Superior temporal gyrus (tissue), 1 donor: ENCODE measurements around the gene GSDMA.
"Not testable (repeated sequence)": the region's sequence is repeated elsewhere in the genome, so short reads cannot be mapped to it uniquely, and the experiment has no call there.

Source experiments
- DNase-seq: peaks from one replicate; pipeline ENCODE4 v3.0.0-alpha.2; 2016; ENCODE audit errors: extremely low spot score

The GSDMA gene

DNA sequence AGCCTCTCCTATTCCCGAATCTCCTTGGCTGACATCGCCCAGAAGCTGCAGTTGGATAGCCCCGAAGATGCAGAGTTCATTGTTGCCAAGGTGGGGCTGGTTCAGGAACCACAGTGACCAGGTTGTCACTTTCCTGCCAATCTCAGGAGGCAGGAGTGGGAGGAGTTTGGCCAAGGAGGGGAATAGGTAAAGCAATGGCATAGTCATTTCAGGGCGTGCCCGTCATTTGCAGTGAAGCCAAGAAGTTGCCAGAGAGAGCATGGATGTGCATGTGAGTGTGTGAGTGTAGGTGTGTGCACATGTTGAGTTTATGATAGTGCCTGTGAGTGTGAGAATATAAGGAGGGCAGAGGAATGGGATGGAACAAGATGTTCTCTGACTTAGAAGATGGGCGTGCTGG lies 32.6 kb downstream of the GSDMA start:
- DNase-seq: no peak

DNA sequence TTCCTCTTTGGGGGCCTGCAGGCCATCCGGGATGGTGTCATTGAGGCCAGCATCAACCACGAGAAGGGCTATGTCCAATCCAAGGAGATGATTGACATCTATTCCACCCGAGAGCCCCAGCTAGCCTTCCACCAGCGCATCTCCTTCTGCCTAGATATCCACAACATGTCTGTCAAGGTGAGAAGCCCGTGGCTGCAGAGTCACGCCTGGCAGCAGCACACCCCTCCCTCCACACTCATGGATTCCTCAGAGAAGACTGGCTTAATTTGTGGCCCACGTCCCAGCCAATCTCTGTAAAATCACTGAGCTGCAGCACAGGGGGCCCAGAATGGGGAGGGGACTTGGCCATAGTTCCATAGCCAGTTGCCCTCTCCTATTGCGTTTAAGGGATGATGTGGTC lies 33.4 kb downstream of the GSDMA start:
- DNase-seq: no peak

DNA sequence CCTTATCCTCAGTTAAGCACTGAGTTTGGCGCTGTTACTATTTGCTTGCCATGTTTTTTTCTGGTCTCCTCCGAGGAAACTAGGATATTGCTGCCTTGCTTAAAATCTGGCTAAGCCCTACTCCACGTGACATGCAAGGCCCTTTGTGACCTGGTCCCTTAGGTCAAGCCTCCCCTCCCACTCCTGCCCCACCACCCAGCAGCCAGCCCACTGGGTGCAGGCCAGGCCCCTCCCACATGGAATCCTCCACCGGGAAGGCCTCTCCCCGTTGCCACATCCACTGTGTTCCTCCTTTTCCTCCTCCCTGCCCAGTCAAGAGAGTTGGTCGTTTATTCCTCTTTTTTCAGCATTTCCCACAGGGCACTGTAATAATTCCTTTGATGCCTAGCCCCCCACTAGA lies 34.0 kb downstream of the GSDMA start:
- no peak for DNase-seq

DNA sequence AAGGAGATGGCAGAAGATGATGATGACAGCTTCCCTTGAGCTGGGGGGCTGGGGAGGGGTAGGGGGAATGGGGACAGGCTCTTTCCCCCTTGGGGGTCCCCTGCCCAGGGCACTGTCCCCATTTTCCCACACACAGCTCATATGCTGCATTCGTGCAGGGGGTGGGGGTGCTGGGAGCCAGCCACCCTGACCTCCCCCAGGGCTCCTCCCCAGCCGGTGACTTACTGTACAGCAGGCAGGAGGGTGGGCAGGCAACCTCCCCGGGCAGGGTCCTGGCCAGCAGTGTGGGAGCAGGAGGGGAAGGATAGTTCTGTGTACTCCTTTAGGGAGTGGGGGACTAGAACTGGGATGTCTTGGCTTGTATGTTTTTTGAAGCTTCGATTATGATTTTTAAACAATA lies 34.7 kb downstream of the GSDMA start:
- DNase-seq: no peak

DNA sequence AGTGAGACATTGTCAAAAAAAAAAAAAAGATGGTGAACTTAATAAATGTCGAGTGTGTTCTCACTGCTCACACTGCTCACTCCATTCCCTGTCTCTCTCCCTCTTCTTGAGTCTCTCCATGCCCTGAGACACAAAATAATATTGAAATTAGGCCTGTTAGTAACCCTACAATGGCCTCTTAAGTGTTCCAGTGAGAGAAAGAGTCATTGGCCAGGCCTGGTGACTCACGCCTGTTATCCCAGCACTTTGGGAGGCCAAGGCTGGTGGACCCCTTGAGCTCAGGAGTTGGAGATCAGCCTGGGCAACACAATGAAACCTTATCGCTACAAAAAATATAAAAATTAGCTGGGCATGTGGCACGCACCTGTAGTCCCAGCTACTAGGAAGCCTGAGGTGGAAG lies 36.3 kb downstream of the GSDMA start:
- no peak for DNase-seq

DNA sequence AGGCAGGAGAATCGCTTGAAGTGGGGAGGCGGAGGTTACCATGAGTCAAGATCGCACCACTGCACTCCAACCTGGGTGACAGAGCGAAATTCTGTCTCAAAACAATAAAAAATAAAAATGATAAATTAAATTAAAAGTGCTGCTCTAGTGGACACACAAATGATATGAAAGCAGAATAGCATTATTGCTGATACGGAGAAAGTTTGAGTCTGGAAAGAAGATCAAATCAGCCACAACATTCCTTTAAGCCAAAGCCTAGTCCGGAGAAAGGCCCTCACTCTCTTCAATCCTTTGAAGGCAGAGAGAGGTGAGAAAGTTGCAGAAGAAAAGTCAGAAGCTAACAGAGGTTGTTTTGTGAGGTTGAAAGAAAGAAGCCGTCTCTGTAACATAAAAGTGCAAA lies 37.4 kb downstream of the GSDMA start:
- no peak for DNase-seq

DNA sequence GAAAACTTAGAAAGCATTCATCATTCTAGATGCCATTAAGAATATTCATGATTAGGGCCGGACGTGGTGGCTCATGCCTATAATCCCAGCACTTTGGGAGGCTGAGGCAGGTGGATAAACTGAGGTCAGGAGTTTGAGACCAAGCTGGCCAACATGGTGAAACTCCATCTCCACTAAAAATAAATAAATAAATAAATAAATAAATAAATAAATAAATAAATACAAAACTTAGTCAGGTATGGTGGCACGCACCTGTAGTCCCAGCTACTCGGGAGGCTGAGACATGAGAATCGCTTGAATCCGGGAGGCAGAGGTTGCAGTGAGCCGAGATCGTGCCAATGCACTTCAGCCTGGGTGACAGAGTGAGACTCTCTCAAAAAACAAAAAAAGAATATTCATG lies 38.5 kb downstream of the GSDMA start:
- DNase-seq: not testable (repeated sequence)

DNA sequence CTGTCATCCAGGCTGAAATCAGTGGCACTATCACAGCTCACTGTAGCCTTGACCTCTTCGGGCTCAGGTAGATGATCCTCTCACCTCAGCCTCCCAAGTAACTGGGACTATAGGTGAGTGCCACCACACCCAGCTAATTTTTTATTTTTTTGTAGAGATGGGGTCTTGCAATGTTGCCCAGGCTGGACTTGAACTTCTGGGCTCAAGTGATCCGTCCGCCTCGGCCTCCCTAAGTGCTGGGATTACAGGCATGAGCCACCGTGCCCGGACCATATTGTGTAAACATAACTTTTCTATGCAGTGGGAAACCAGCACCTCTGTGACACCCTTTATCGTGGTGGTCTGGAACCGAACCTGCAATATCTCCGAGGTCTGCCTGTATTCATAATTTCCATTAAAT lies 41.3 kb downstream of the GSDMA start:
- DNase-seq: no peak

DNA sequence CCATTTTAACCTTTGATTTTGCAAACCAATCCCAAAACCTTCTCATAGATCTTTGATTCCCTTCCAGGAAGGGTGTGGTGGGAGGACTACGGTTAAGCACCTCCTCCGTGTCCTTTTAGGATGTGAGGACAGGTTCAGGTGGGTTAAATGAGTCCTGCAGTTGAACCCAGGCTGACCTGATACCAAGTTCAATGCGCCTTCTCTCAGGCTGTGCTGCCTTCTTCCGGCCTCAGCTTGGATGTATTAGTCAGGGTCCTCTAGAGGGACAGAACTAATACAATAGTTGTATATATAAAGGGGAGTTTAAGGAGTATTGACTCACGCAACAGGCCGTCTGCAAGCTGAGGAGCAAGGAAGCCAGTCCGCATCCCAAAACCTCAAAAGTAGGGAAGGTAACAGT lies 41.9 kb downstream of the GSDMA start:
- no peak for DNase-seq

DNA sequence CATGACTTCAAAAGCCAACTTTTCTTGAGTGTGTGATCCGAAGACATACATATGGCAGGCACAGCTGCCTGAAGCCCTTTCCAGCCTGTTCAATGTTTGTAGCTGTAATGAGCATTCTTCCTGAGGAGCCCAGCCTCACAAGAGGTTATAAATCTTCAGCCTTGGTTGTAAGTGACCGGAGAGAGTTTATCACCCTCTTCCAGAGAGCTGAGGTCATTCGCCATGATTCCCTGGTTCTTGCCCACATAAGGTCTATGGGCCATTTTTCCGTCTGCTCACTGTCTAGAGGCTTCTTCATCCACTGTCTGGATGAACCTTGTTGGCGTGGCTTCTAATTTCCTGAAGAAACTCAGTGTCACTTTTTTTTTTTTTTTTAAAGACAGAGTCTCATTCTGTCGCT lies 42.7 kb downstream of the GSDMA start:
- no peak for DNase-seq

DNA sequence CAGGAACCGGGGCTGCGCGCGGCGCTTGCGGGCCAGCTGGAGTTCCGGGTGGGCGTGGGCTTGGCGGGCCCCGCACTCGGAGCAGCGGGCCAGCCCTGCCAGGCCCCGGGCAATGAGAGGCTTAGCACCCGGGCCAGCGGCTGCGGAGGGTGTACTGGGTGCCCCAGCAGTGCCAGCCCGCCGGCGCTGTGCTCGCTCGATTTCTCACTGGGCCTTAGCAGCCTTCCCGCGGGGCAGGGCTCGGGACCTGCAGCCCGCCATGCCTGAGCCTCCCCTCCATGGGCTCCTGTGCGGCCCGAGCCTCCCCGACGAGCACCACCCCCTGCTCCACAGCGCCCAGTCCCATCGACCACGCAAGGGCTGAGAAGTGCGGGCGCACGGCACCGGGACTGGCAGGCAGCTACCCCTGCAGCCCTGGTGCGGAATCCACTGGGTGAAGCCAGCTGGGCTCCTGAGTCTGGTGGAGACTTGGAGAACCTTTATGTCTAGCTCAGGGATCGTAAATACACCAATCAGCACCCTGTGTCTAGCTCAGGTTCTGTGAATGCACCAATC lies 48.2 kb downstream of the GSDMA start:
- not testable (repeated sequence) for DNase-seq

DNA sequence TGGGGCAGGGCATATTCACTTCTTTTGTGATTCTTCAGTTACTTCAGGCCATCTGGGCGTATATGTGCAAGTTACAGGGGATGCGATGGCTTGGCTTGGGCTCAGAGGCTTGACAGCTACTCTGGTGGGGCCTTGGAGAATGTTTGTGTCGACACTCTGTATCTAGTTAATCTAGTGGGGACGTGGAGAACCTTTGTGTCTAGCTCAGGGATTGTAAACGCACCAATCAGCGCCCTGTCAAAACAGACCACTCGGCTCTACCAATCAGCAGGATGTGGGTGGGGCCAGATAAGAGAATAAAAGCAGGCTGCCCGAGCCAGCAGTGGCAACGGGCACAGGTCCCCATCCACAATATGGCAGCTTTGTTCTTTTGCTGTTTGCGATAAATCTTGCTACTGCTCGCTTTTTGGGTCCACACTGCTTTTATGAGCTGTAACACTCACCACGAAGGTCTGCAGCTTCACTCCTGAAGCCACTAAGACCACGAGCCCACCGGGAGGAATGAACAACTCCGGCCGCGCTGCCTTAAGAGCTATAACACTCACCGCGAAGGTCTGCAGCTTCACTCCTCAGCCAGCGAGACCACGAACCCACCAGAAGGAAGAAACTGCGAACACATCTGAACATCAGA lies 49.3 kb downstream of the GSDMA start:
- DNase-seq: not testable (repeated sequence)

DNA sequence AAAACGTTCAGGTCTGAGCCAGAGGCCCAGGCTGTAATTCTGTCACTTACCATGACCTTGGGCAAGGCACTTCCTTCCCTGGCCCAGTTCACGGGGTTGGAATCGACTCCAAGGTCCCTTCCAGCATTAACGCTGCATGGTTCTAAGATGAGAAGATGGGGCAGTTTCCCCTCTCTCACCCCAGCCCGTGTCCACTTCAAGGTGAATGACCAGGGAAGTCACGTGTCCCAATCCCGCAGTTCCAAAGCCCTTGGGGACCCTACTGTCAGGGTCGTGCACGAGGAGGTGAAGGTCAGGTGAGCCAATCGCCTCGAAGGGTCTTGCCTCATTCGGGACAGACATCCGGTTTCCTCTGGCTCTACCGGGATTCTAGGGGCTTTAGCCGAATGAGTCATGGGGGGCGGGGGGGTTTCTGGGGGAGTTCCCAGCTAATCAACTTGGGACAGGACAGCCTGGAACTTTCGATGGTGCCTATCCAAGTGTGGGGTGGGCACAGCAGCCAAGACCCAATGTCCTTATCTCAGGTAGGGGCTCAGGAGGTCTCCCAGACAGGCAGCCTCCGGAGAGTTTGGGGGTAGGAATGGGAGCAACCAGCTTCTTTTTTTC lies 51.7 kb downstream of the GSDMA start:
- no peak for DNase-seq

DNA sequence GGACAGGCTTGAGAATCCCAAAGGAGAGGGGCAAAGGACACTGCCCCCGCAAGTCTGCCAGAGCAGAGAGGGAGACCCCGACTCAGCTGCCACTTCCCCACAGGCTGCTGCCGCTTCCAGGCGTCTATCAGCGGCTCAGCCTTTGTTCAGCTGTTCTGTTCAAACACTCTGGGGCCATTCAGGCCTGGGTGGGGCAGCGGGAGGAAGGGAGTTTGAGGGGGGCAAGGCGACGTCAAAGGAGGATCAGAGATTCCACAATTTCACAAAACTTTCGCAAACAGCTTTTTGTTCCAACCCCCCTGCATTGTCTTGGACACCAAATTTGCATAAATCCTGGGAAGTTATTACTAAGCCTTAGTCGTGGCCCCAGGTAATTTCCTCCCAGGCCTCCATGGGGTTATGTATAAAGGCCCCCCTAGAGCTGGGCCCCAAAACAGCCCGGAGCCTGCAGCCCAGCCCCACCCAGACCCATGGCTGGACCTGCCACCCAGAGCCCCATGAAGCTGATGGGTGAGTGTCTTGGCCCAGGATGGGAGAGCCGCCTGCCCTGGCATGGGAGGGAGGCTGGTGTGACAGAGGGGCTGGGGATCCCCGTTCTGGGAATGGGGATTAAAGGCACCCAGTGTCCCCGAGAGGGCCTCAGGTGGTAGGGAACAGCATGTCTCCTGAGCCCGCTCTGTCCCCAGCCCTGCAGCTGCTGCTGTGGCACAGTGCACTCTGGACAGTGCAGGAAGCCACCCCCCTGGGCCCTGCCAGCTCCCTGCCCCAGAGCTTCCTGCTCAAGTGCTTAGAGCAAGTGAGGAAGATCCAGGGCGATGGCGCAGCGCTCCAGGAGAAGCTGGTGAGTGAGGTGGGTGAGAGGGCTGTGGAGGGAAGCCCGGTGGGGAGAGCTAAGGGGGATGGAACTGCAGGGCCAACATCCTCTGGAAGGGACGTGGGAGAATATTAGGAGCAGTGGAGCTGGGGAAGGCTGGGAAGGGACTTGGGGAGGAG lies 52.5 kb downstream of the GSDMA start, which contains the start of gene CSF3:
Gene CSF3 (plus strand): TSS at position 436 of the 993 bp plus-strand sequence. CDS start 35 bp downstream, at position 471.
- no peak for DNase-seq

DNA sequence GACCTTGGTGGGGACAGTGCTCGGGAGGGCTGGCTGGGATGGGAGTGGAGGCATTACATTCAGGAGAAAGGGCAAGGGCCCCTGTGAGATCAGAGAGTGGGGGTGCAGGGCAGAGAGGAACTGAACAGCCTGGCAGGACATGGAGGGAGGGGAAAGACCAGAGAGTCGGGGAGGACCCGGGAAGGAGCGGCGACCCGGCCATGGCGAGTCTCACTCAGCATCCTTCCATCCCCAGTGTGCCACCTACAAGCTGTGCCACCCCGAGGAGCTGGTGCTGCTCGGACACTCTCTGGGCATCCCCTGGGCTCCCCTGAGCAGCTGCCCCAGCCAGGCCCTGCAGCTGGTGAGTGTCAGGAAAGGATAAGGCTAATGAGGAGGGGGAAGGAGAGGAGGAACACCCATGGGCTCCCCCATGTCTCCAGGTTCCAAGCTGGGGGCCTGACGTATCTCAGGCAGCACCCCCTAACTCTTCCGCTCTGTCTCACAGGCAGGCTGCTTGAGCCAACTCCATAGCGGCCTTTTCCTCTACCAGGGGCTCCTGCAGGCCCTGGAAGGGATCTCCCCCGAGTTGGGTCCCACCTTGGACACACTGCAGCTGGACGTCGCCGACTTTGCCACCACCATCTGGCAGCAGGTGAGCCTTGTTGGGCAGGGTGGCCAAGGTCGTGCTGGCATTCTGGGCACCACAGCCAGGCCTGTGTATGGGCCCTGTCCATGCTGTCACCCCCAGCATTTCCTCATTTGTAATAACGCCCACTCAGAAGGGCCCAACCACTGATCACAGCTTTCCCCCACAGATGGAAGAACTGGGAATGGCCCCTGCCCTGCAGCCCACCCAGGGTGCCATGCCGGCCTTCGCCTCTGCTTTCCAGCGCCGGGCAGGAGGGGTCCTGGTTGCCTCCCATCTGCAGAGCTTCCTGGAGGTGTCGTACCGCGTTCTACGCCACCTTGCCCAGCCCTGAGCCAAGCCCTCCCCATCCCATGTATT lies 53.5 kb downstream of the GSDMA start:
- no peak for DNase-seq

DNA sequence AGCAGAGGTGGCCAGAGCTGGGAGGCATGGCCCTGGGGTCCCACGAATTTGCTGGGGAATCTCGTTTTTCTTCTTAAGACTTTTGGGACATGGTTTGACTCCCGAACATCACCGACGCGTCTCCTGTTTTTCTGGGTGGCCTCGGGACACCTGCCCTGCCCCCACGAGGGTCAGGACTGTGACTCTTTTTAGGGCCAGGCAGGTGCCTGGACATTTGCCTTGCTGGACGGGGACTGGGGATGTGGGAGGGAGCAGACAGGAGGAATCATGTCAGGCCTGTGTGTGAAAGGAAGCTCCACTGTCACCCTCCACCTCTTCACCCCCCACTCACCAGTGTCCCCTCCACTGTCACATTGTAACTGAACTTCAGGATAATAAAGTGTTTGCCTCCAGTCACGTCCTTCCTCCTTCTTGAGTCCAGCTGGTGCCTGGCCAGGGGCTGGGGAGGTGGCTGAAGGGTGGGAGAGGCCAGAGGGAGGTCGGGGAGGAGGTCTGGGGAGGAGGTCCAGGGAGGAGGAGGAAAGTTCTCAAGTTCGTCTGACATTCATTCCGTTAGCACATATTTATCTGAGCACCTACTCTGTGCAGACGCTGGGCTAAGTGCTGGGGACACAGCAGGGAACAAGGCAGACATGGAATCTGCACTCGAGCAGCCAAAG lies 54.7 kb downstream of the GSDMA start:
- DNase-seq: no peak

DNA sequence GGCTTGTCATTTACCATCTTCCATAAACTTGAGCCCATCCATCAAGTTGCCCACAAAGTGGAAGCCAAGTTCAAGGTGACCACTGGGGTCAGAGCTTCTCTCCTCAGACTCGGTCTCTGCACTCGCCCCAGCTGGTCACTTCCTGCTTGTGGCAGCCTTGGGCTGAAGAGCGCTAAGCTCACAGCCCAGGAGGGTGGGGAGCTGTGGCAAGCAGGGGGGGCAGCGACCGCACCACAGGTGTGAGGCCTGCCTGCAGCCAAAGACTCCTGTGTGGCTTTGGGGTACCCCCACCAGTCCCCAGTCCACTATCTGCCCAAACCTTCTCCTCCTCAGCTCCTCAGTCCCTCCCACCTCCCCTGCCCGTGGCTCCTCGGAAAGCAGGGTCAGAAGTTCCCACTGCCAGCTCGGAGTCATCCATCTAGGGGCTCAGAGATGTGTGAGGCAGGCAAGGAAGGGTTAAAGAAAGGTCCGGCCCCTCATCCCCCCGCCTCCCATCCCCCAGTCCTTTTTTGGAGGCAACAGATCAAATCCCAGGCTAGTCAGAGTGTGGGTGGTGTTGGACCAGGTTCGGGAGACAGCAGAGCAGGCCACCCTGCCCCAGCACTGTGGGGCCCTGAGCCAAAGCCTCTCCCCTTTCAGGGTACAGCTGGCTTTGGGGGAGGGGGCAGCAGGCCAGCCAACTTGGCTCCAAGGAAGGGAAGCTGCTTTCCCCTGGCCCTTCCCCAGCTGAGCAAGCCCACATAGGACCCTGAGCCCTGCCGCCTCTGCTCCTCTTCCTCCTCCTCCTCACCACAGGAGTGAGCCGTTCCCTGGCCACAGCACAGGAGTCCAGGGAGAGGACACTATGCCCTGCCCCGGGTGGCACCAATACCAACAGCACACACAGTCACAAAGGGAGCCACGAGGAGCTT lies 55.7 kb downstream of the GSDMA start:
- DNase-seq: no peak

DNA sequence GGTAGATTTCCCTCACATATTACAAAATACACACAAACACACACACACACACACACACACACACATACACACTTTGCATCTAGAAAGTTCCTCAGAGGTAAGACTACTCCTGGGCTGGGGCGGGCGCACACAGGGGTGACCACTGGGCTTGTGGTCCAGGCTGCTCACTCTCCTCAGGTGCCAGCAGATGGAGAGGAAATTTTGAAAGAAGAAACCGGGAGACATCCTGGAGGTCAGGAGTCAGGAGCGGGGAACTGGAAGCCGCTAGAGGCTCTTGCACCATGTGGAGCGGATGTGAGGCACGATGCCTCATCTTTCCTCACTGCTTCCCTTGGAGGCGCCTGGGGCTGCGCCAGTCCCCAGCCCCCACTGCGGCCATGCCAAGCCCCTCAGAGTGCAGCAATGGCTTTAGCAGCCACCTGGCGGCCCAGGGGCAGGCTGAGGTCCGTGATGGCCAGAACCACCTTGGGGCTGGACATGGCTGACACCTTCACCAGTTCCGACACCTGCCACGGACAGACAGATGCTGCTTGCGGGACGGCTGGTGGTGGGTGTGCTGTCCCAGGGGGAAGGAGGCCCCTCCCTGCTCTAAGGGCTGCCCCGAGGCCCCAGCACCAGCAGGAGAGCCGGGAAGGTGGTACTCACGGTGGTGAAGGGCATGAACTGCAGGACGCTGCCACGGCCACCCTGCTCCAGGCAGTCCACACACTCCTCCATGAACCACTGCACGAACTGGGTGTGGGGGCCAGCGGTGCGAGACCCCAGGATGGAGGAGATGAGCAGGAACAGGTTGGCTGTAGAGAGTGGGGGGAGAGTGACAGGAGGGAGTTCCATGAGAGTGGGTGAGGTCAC lies 56.6 kb downstream of the GSDMA start:
- DNase-seq: no peak

DNA sequence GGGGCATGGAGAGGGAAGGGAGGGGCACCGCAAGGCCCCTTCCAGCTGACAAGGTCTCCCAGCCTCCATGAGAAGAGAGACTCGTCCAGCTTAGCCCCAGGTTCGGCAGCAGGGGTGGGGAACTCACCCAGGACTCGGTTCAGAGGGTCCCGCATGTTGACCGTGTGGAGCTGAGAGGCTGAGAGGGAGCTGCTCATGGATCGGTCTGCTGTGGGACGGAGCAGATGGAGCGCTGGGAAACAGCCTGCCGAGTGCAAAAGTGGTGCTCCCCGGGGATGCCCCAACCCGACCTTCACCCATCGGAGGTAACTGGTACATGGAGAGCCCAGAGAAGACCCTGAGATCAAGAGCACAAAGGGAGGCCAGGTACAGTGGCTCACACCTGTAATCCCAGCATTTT lies 57.3 kb downstream of the GSDMA start:
- no peak for DNase-seq
